RWPE1 (cell line): Measurements from ENCODE around the gene KCNMA1.
A peak's percentile ranks its signal among the peaks of the same experiment; 100 is the strongest.

Experiments
- CTCF ChIA-PET: fragments of 350-600 bp; sonication (Branson Sonifier 250); formaldehyde crosslinking; extraction: SDS; loops from one replicate; lab custom pipeline; 2021; lab: Yijun Ruan, JAX
- POLR2A ChIA-PET: fragments of 400-600 bp; formaldehyde crosslinking; extraction: SDS; loops from one replicate; lab custom pipeline; 2020; ENCODE audit warnings: antibody characterized with exemption; ENCODE audit not compliant: low non-redundant PET; lab: Yijun Ruan, JAX
- DNase-seq: peaks from one replicate; pipeline ENCODE4 v3.0.0; 2012; ENCODE audit warnings: low spot score
- H3K27ac ChIP-seq: fragments of 450-650 bp; 2 replicates; pipeline ENCODE4 v1.5.1; 2017
- CTCF ChIP-seq: fragments of 450-650 bp; conservative IDR thresholded peaks from 2 replicates; pipeline ENCODE4 v1.5.1; 2017; ENCODE audit warnings: low read depth, mild to moderate bottlenecking

KCNMA1 gene

DNA sequence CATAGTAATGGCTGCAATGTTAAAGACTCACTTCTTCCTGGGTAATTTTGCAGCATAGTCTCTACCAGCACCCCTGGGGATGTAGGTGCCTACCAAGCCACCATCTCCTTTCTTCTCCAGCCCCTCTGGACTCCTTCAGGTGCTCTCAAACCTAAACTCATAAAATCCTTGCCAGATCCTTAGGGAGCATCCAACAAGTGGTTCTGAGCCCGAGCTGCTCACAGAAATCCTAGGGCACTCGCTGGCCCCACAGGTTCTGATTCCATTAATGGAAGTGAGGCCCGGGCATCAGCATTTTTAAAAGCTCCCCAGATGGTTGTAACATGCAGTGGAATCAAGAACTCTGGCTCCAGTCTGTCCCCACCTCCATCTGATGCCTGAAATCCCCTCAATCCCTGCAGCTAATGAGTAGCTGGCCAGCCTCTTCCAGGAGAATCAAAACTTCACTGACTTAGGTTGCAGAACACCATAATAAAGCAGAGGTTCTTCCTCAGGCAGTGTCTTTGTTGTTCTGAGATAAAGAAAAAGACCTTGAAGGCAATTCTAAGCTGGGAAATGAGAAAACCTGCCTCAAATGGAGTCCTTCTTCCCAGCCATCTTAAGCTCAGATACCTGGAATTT lies 336.8 kb downstream of the KCNMA1 start:
- DNase-seq: no peak
- POLR2A ChIA-PET: no interaction called here

DNA sequence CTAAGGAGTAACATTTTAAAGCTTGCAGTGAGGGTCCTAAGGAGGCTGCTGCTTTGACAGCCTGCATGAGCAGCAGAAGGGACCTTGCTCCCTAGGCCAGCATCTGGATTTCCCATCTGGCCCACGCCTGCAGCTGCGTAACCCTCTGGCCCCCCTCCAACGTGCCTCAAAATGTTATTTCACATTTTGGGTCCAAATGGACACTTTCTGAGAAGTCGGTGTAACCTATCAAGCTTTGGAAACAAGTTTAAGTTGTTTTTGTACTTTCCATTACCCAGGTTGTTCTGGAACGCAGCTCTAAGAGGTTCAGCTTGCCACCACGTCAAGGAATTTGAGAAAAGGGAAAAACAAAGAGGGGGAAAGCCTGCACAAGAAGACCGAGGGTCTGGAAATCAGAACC lies 338.3 kb downstream of the KCNMA1 start:
- no peak overlapping the region for H3K27ac ChIP-seq
- CTCF ChIA-PET: interaction anchor here (0.7 kb wide), 2 partner anchors 42 to 52 kb away, joined by 3 to 4 read pairs; no protein-coding TSS in a partner anchor
- no peak for TF ChIP-seq CTCF
- no peak for DNase-seq
- POLR2A ChIA-PET: no interaction called here

More for the DNA sequence above, 336.8 kb downstream of the KCNMA1 start:
- H3K27ac ChIP-seq: peak overlapping the region; percentile 27; the same call in 1 of the 2 replicates
- no peak for TF ChIP-seq CTCF
- CTCF ChIA-PET: interaction anchor here (0.7 to 1.1 kb wide), 2 partner anchors 10 to 133 kb away, joined by 4 read pairs; no protein-coding TSS in a partner anchor

DNA sequence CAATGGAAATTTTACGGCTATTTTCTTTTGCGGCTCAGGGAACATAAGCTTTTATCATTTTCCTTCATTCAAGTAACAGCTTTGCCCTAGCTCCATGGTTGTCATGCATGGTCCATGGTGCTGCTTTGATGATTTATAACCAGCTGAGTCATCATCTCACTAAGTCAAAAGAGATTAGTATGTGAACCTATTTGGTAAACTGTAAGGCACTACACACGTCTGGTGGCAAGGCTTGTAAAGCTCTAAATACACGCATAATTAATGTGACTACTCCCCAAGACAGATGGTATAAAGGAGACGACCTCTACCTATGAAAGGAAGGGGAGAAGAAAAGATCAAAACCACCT lies 340.2 kb downstream of the KCNMA1 start:
- ChIA-PET POLR2A (no interaction called here), CTCF (interaction anchor here (0.5 to 0.9 kb wide), 2 partner anchors 9 to 18 kb away, joined by 3 read pairs; no protein-coding TSS in a partner anchor)
- TF ChIP-seq CTCF: no peak
- DNase-seq: peak; percentile 55
- H3K27ac ChIP-seq: no peak overlapping the region

DNA sequence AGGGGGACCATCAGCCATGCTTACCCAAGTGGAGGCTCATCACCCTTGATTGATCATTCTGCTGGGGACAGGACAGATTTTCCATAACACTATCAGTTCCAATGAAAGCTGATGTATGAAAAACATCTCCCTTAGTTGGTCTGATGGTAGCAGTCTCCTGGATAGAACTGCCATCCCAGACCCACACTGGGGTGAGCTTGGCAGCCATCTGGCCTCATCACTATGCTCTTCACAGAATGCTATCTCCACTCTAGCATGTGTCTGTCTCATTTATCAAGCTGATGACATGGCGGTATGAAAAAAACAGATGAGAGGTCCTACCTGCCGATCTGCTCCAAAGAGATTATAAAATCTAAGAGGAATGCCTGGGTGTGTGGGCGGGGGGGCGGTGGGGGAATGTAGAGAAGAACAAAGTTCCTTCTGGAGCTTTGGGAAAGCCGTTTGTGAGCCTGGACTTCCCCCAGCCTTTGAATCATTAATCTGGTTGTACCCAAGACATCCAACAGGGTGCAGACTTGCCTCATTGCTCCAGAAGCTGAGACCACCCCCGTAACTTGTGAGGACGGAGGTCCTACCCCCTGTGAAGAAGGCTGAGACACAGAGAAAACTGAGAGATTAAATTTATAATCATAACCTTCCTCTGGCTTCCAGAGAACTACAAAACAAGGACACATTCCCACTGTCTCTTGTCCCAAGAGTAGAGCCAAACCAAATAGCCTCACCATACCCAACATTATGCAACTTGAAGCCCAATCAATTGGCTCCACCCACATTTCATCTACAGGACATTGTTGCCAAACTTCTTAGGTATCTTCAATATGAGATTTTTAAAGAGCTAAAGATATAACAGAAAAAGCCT lies 340.8 kb downstream of the KCNMA1 start:
- no peak for DNase-seq
- ChIA-PET CTCF (interaction anchor here (0.9 kb wide), 1 partner anchor 18 kb away, joined by 3 read pairs; no protein-coding TSS in a partner anchor), POLR2A (no interaction called here)
- no peak overlapping the region for H3K27ac ChIP-seq
- TF ChIP-seq CTCF: no peak

DNA sequence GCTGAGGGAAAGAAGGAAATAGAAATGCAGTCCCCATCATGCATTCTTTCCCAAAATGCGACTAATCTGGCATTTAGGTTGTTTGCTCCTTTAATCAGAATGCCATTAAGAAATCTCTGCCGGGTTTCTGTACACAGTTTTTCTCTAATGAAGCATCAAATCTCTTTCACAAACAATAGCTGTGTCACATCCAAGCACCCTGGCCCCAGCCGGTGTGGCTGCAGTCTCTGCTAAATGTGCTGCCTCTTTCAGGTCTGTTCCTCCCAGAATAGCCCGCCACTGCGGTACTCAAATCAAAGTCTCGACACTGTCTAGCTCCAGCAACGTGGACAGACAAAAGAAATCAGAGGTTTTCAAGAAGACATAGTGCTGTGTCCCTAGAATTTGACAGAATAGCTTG lies 343.8 kb downstream of the KCNMA1 start:
- ChIA-PET CTCF (no interaction called here), POLR2A (no interaction called here)
- TF ChIP-seq CTCF: no peak
- no peak for DNase-seq
- no peak overlapping the region for H3K27ac ChIP-seq

DNA sequence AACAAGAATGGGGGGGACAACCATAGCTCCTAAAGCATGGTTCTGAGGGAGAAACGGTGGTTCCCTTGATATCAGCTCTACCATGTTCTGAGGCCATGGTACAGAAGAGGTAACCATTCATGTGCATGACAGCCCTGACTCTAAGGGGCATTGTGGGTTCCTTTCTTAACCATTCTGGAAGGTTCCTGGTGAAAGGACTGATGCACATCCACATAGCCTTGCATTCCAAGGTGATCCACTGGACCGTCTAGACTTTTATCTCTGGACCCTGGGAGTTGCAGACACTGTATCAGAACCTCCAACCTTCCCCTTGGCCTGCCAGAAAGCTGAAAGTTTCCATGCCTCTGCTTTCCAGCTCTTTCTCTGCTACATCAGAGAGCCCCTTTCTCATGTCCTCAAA lies 344.3 kb downstream of the KCNMA1 start:
- H3K27ac ChIP-seq: no peak overlapping the region
- ChIA-PET CTCF (no interaction called here), POLR2A (no interaction called here)
- no peak for DNase-seq
- TF ChIP-seq CTCF: no peak
